ENCODE measurements around the gene CNOT6. TPM values are rescaled to one million over a fixed set of nuclear protein-coding genes. Genes with fewer than 3 reads are reported as not detected.

Gene CNOT6
- total and polyA plus RNA-seq, 10 of the 15 experiments (the other 5 are each of a cell fraction or from before 2014, with no cell fraction given) = 3.8 to 22.1 (median 12.1) TPM

DNA sequence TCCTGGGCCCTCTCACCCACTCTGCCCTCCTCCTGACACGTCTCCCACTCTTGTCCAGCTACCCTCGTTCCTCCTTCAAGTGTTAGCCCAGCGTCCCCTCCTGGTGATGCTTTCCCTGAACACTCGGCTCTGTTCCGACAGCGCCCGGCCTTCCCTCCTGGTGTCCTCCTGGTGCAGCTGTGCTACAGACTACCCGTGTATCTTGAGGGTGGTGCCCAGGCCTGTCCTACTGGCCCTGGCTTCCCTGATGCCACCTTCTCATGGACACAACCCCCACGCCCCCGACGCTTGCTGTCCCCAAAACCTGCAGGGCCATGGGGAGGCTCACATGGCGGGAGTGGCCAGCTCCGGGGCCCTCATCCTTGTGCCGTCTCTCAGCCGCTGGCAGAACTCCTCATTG, 118.5 kb downstream of the CNOT6 start:
- no TSS peak for BruUV-seq (replicated peaks)
- in situ Hi-C loops (cut with MboI) = no loop called here

More for the DNA sequence above, 118.5 kb downstream of the CNOT6 start:
- WGBS (ENCODE audit: insufficient coverage, insufficient replicate concordance, low lambda C conversion rate, missing lambda C conversion rate) = 64% methylated on average over 15 of the region's 15 CpGs
- no peak overlapping the region for H2AFZ ChIP-seq (ENCODE audit: control insufficient read depth, low read depth, low read length)
- TF ChIP-seq, protein P1, sequence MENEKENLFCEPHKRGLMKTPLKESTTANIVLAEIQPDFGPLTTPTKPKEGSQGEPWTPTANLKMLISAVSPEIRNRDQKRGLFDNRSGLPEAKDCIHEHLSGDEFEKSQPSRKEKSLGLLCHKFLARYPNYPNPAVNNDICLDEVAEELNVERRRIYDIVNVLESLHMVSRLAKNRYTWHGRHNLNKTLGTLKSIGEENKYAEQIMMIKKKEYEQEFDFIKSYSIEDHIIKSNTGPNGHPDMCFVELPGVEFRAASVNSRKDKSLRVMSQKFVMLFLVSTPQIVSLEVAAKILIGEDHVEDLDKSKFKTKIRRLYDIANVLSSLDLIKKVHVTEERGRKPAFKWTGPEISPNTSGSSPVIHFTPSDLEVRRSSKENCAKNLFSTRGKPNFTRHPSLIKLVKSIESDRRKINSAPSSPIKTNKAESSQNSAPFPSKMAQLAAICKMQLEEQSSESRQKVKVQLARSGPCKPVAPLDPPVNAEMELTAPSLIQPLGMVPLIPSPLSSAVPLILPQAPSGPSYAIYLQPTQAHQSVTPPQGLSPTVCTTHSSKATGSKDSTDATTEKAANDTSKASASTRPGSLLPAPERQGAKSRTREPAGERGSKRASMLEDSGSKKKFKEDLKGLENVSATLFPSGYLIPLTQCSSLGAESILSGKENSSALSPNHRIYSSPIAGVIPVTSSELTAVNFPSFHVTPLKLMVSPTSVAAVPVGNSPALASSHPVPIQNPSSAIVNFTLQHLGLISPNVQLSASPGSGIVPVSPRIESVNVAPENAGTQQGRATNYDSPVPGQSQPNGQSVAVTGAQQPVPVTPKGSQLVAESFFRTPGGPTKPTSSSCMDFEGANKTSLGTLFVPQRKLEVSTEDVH (IDR thresholded peaks at IDR 0.05; ENCODE audit: low read depth, partially characterized antibody) = no peak
- TF ChIP-seq NR2C2 (IDR thresholded peaks at IDR 0.05; ENCODE audit: borderline replicate concordance, control insufficient read depth, insufficient read length, low read depth) (no peak), WRNIP1 (IDR thresholded peaks at IDR 0.05; ENCODE audit: borderline replicate concordance, low read depth, low read length) (no peak), MYC (IDR thresholded peaks at IDR 0.05; ENCODE audit: insufficient read depth, insufficient read length, insufficient replicate concordance, low read length, severe bottlenecking) (no peak), NFYB (IDR thresholded peaks at IDR 0.05; ENCODE audit: insufficient read depth, low read depth, low read length) (no peak)
- no peaks in the 10 kb centered on the region for H3K9me3 ChIP-seq (replicated peaks; ENCODE audit: control insufficient read depth, insufficient read depth, low read length)
- ATAC-seq = no peak
- H3K4me1 ChIP-seq (ENCODE audit: control insufficient read depth, insufficient read depth, low read length) = no peaks in the 10 kb centered on the region
- no peaks in the 10 kb centered on the region for H3K36me3 ChIP-seq (ENCODE audit: control insufficient read depth in 2 of 2, insufficient read depth in 2 of 2, low read length in 1 of 2)
- no peaks in the 10 kb centered on the region for H4K20me1 ChIP-seq (ENCODE audit: control insufficient read depth, insufficient read depth)
- H3K9ac ChIP-seq (ENCODE audit: control insufficient read depth, insufficient read depth, low read length) = no peak overlapping the region
- RAD21 ChIA-PET (ENCODE audit: unreplicated experiment) = no interaction called here
- POLR2A ChIA-PET = no interaction called here
- SMC1A ChIA-PET (ENCODE audit: uncharacterized antibody, unreplicated experiment) = no interaction called here
- no peak overlapping the region for H3K4me3 ChIP-seq
- H3K4me2 ChIP-seq (ENCODE audit: control insufficient read depth, insufficient read depth) = no peak overlapping the region
- H3K79me2 ChIP-seq (ENCODE audit: control insufficient read depth, insufficient read depth, low read length) = no peaks in the 10 kb centered on the region
- H3K27me3 ChIP-seq (replicated peaks in 1 of 2; ENCODE audit: control insufficient read depth in 2 of 2, insufficient read depth in 2 of 2, low read length in 1 of 2) = no peaks in the 10 kb centered on the region
- intact Hi-C loops (cut with micrococcal nuclease; ENCODE audit: unreplicated experiment) = no loop called here
- no peak overlapping the region for H3K27ac ChIP-seq (ENCODE audit: control insufficient read depth, insufficient read depth)
- CTCF ChIA-PET = interaction anchor here (0.9 kb wide), 1 partner anchor 10 kb away, joined by 3 read pairs; no protein-coding TSS in a partner anchor
- no peak for DNase-seq (ENCODE audit: low read depth, low spot score)
- FAIRE-seq = no peak

All from GM12878 (cell line).